HG03095 (cell line): ENCODE measurements around the gene DENND2D.
"Not testable (repeated sequence)": the region's sequence is repeated elsewhere in the genome, so short reads cannot be mapped to it uniquely, and the experiment has no call there.

Experiments
- ATAC-seq: cut with Tn5 transposase; IDR thresholded peaks from one replicate; pipeline ENCODE4 v1.9.1; 2021; ENCODE audit warnings: moderate library complexity; ENCODE audit not compliant: unreplicated experiment

The DENND2D gene

GRCh38 chr1:111221633-111222291, 21.3 kb upstream of the DENND2D start:
- peak; percentile 49 for ATAC-seq

- ATAC-seq, result no peak
These were observed 20.8 kb upstream of the DENND2D start for GRCh38 chr1:111221276-111221632.

- no peak for ATAC-seq
These were observed 19.9 kb upstream of the DENND2D start for GRCh38 chr1:111220302-111220890.

- peak; percentile 32 for ATAC-seq
These were observed 19.3 kb upstream of the DENND2D start for GRCh38 chr1:111219557-111220286.

GRCh38 chr1:111218701-111219556, 18.5 kb upstream of the DENND2D start:
- ATAC-seq, result no peak

- ATAC-seq, result no peak
These were observed 16.9 kb upstream of the DENND2D start for GRCh38 chr1:111217183-111217910.

GRCh38 chr1:111216751-111217150, 16.3 kb upstream of the DENND2D start:
- ATAC-seq, result no peak

- not testable (repeated sequence) for ATAC-seq
These were observed 14.8 kb upstream of the DENND2D start for GRCh38 chr1:111215285-111215684.

- no peak for ATAC-seq
These were observed 14.4 kb upstream of the DENND2D start for GRCh38 chr1:111214884-111215283.

GRCh38 chr1:111214074-111214801, 13.8 kb upstream of the DENND2D start:
- ATAC-seq, result no peak

- no peak for ATAC-seq
These were observed 13.0 kb upstream of the DENND2D start for GRCh38 chr1:111213412-111213811.

GRCh38 chr1:111212634-111213335, 12.3 kb upstream of the DENND2D start:
- ATAC-seq, result no peak

- ATAC-seq, result no peak
These were observed 11.5 kb upstream of the DENND2D start for GRCh38 chr1:111211921-111212320.

GRCh38 chr1:111209622-111210021, 9.2 kb upstream of the DENND2D start:
- no peak for ATAC-seq

- no peak for ATAC-seq
These were observed 8.5 kb upstream of the DENND2D start for GRCh38 chr1:111208921-111209320.

- ATAC-seq, result no peak
These were observed 5.2 kb upstream of the DENND2D start for GRCh38 chr1:111205714-111206050.

- no peak for ATAC-seq
These were observed 4.7 kb upstream of the DENND2D start for GRCh38 chr1:111204983-111205713.

GRCh38 chr1:111204201-111204982, 3.9 kb upstream of the DENND2D start:
- peak; percentile 44 for ATAC-seq
